Measurements from ENCODE around the gene PLEKHB1. TPM values are rescaled to one million over a fixed set of nuclear protein-coding genes. Genes with fewer than 3 reads are reported as not detected.
A peak's percentile ranks its signal among the peaks of the same experiment; 100 is the strongest.

Gene PLEKHB1
- total RNA-seq, 4 donors from 2014 or later: 5.6 to 7.5 (median 6.9) TPM; not detected in 1

DNA sequence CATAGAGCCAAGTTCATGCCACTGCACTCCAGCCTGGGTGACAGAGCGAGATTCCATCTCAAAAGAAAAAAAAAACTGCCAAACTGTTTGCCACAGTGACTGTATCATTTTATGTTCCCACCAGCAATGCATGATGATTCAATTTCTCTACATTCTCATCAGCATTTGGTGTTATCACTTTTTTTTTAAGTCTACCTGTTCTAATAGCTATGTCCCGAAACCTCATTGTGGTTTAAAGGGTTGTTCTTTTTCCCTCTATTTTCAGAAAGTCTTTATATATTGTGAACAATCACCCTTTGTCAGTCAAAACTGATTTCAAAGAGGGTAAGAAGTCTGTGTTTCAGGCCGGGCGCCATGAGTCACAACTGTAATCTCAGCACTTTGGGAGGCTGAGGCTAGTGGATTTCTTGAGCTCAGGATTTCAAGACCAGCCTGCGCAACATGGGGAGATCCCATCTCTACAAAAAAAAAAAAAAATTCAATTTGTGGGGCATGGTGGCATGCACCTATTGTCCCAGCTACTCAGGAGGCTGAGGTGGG lies 33.7 kb upstream of the PLEKHB1 start:
- TF ChIP-seq, protein P1, sequence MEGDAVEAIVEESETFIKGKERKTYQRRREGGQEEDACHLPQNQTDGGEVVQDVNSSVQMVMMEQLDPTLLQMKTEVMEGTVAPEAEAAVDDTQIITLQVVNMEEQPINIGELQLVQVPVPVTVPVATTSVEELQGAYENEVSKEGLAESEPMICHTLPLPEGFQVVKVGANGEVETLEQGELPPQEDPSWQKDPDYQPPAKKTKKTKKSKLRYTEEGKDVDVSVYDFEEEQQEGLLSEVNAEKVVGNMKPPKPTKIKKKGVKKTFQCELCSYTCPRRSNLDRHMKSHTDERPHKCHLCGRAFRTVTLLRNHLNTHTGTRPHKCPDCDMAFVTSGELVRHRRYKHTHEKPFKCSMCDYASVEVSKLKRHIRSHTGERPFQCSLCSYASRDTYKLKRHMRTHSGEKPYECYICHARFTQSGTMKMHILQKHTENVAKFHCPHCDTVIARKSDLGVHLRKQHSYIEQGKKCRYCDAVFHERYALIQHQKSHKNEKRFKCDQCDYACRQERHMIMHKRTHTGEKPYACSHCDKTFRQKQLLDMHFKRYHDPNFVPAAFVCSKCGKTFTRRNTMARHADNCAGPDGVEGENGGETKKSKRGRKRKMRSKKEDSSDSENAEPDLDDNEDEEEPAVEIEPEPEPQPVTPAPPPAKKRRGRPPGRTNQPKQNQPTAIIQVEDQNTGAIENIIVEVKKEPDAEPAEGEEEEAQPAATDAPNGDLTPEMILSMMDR (IDR thresholded peaks at IDR 0.05): no peak
- no peak for TF ChIP-seq POLR2A (IDR thresholded peaks at IDR 0.05)
- DNase-seq: no peak
- Histone ChIP-seq H3K27ac (no peak overlapping the region), H3K4me3 (no peak overlapping the region), H3K9me3 (no peaks in the 10 kb centered on the region), H3K4me1 (no peaks in the 10 kb centered on the region), H3K36me3 (no peaks in the 10 kb centered on the region), H3K27me3 (no peaks in the 10 kb centered on the region)
- intact Hi-C loops (cut with DNase I; ENCODE audit: low total_unique reads): no loop called here

DNA sequence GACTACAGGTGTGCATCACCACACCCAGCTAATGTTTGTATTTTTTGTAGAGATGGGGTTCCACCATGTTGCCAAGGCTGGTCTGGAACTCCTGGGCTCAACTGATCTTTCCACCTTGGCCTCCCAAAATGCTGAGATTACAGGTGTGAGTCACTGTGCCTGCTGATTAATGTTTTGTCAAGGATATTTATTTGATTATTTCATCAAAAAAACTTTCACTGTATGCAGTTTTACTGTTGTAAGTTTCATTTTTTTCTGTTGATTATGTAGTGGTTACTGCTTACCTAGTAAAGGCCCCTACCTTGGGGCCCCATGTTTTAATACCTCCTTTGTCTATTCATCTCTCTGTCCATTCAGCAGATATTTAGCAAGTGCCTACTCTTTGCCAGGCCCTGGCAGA lies 31.8 kb upstream of the PLEKHB1 start:
- Histone ChIP-seq H3K27me3 (no peaks in the 10 kb centered on the region), H3K4me1 (no peaks in the 10 kb centered on the region), H3K4me3 (no peak overlapping the region), H3K9me3 (no peaks in the 10 kb centered on the region), H3K27ac (no peak overlapping the region), H3K36me3 (no peaks in the 10 kb centered on the region)
- intact Hi-C loops (cut with DNase I; ENCODE audit: low total_unique reads): no loop called here
- no peak for DNase-seq
- no peak for TF ChIP-seq POLR2A (IDR thresholded peaks at IDR 0.05)
- TF ChIP-seq, protein P1 (IDR thresholded peaks at IDR 0.05): no peak

DNA sequence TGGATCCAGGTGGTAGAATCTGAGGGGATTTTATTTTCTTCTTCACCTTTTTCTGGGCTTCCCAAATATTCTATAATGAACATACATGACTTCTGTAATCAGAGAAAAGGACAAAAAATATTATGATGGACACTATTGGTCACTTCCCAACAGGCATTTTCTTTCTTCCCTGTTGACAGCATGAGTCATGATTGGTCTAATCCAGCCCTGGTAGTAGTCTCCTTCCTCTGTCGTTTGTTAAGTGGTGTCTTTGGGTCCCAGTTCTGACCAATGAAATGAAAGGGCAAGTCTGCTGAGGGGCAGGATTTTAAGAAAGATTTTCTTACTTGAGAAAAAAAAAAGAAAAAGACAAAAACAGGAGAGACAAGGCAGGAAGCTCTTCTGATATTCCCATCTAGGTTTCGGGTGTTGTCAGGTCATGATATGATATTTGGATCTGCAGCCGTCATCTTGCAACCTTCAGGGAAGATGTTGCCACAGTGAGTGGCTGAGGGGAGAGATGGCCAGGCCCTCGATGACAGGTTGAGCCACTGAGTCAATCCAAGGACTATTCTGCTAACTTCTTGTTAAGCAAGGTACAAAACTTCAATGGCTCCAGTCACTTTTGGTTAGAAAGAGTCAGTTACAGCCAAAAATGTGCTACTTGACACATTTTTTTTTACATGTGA lies 23.3 kb upstream of the PLEKHB1 start:
- intact Hi-C loops (cut with DNase I; ENCODE audit: low total_unique reads): no loop called here
- Histone ChIP-seq H3K36me3 (no peaks in the 10 kb centered on the region), H3K27me3 (peaks cover 0 to 3% of the 10 kb centered on the region in 2 donors), H3K9me3 (no peaks in the 10 kb centered on the region), H3K27ac (no peak overlapping the region), H3K4me3 (no peak overlapping the region), H3K4me1 (no peaks in the 10 kb centered on the region)
- TF ChIP-seq, protein P1 (IDR thresholded peaks at IDR 0.05): no peak
- TF ChIP-seq POLR2A (IDR thresholded peaks at IDR 0.05): no peak
- DNase-seq: no peak

DNA sequence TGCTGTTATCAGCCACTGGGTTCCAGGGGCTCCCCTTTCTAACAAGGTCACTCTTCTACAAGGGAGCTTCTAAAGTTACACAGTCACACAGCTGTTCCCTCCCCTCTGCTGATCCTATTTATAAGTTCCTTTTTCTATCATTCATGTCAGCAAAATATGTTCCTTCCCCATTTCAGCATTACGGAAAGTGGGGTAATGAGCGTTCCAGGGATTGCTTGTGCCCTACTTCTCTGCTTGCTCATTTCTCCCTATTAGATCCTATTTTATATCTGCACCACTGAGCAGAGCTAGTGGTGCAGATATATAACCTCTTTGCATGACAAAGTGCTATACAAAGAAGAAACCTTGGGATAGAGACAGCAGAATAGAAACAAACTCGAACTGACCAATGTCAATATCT lies 22.7 kb upstream of the PLEKHB1 start:
- intact Hi-C loops (cut with DNase I; ENCODE audit: low total_unique reads): no loop called here
- no peak overlapping the region for H3K4me3 ChIP-seq
- peaks cover 0 to 3% of the 10 kb centered on the region in 2 donors for H3K27me3 ChIP-seq
- no peak for DNase-seq
- H3K9me3 ChIP-seq: no peaks in the 10 kb centered on the region
- no peaks in the 10 kb centered on the region for H3K4me1 ChIP-seq
- H3K36me3 ChIP-seq: no peaks in the 10 kb centered on the region
- no peak for TF ChIP-seq POLR2A (IDR thresholded peaks at IDR 0.05)
- TF ChIP-seq, protein P1 (IDR thresholded peaks at IDR 0.05): no peak
- H3K27ac ChIP-seq: no peak overlapping the region

DNA sequence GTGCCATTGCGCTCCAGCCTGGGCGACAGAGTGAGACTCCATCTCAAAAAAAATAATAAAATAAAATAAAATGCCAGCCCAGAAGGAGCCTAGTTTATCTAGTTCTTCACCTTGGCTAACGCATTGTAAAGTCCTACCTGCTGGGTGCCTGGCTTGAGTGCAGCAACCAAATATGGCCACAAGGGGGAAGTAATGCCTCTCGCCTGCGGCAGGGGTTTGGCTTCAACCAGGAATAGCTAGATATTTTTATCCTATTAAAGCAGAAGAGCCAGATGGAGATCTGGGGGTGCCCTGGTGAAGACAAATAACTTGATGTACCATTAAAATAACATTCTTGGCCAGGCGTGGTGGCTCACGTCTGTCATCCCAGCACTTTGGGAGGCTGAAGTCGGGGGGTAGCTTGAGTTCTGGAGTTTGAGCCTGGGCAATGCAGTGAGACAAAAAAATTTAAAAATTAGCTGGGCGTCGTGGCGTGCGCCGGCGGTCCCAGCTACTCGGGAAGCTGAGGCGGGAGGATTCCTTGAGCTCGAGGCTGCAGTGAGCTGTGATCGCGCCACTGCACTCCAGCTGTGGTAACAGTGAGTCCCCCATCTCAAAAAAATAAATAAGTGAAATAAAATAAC lies 20.6 kb upstream of the PLEKHB1 start:
- peak; percentile 71 to 75 for DNase-seq
- intact Hi-C loops (cut with DNase I; ENCODE audit: low total_unique reads): no loop called here
- Histone ChIP-seq H3K4me1 (no peaks in the 10 kb centered on the region), H3K36me3 (no peaks in the 10 kb centered on the region), H3K4me3 (no peak overlapping the region), H3K27me3 (peaks cover 0 to 3% of the 10 kb centered on the region in 2 donors), H3K9me3 (no peaks in the 10 kb centered on the region), H3K27ac (no peak overlapping the region)
- TF ChIP-seq POLR2A (IDR thresholded peaks at IDR 0.05): no peak
- TF ChIP-seq, protein P1 (IDR thresholded peaks at IDR 0.05): peak; percentile 68 to 90 (median 75)
